ENCODE results near the gene ARHGAP31. TPM values are rescaled to one million over a fixed set of nuclear protein-coding genes. Genes with fewer than 3 reads are reported as not detected.
"Not testable (repeated sequence)": the region's sequence is repeated elsewhere in the genome, so short reads cannot be mapped to it uniquely, and the experiment has no call there.

Gene ARHGAP31
- total RNA-seq, 4 donors from 2014 or later: 40.0 to 78.9 (median 55.0) TPM

GRCh38 chr3:119367000-119367399, 72.8 kb downstream of the ARHGAP31 start:
- H3K4me1 ChIP-seq: peaks cover 33 to 56% of the 10 kb centered on the region in 2 donors
- H3K36me3 ChIP-seq: peaks cover 0 to 3% of the 10 kb centered on the region in 2 donors
- peak; percentile 49 to 60 for DNase-seq
- H3K27ac ChIP-seq: peak overlapping the region; percentile 24 to 65 (median 28)
- no peak for TF ChIP-seq POLR2A (IDR thresholded peaks at IDR 0.05)
- no peak for TF ChIP-seq CTCF (IDR thresholded peaks at IDR 0.05)
- 68 to 70% methylated on average over 2 of the region's 2 CpGs for WGBS, 2 donors
- no peak overlapping the region for H3K4me3 ChIP-seq (replicated peaks in 1 of 3)
- H3K9me3 ChIP-seq: no peaks in the 10 kb centered on the region
- H3K27me3 ChIP-seq: no peaks in the 10 kb centered on the region
- intact Hi-C loops (cut with DNase I): no loop called here

- peak overlapping the region in 2 of 3 donors; percentile 10 to 36 for H3K27ac ChIP-seq
- peak; percentile 43 to 47 for DNase-seq
- no peak for TF ChIP-seq POLR2A (IDR thresholded peaks at IDR 0.05)
- TF ChIP-seq CTCF (IDR thresholded peaks at IDR 0.05): no peak
- peaks cover 0 to 3% of the 10 kb centered on the region in 2 donors for H3K36me3 ChIP-seq
- intact Hi-C loops (cut with DNase I): no loop called here
- no peaks in the 10 kb centered on the region for H3K9me3 ChIP-seq
- H3K27me3 ChIP-seq: no peaks in the 10 kb centered on the region
- H3K4me1 ChIP-seq: peaks cover 27 to 45% of the 10 kb centered on the region in 2 donors
- no peak overlapping the region for H3K4me3 ChIP-seq (replicated peaks in 1 of 3)
- 40 to 50% methylated on average over 4 of the region's 4 CpGs for WGBS, 2 donors
Measured at GRCh38 chr3:119368298-119368697, 74.1 kb downstream of the ARHGAP31 start.

GRCh38 chr3:119371786-119372185, 77.6 kb downstream of the ARHGAP31 start:
- DNase-seq; H3K27me3 ChIP-seq; intact Hi-C loops (cut with DNase I); H3K9me3 ChIP-seq; H3K36me3 ChIP-seq; H3K4me3 ChIP-seq (replicated peaks in 1 of 3); H3K27ac ChIP-seq: not testable (repeated sequence)
- peaks cover 20 to 22% of the 10 kb centered on the region in 2 donors for H3K4me1 ChIP-seq
- 98% methylated on average over 6 of the region's 6 CpGs for WGBS, 2 donors

GRCh38 chr3:119375106-119375505, 80.9 kb downstream of the ARHGAP31 start:
- no peak for TF ChIP-seq POLR2A (IDR thresholded peaks at IDR 0.05)
- no peak for TF ChIP-seq CTCF (IDR thresholded peaks at IDR 0.05)
- no peak overlapping the region for H3K4me3 ChIP-seq (replicated peaks in 1 of 3)
- no peak for DNase-seq
- intact Hi-C loops (cut with DNase I): no loop called here
- no peaks in the 10 kb centered on the region for H3K4me1 ChIP-seq
- no peaks in the 10 kb centered on the region for H3K27me3 ChIP-seq
- H3K9me3 ChIP-seq: no peaks in the 10 kb centered on the region
- no peaks in the 10 kb centered on the region for H3K36me3 ChIP-seq
- no peak overlapping the region for H3K27ac ChIP-seq
- 92 to 93% methylated on average over 7 of the region's 7 CpGs for WGBS, 2 donors

- Histone ChIP-seq H3K9me3 (no peaks in the 10 kb centered on the region), H3K4me3 (replicated peaks in 1 of 3) (no peak overlapping the region), H3K36me3 (no peaks in the 10 kb centered on the region), H3K27me3 (no peaks in the 10 kb centered on the region), H3K27ac (no peak overlapping the region), H3K4me1 (no peaks in the 10 kb centered on the region)
- WGBS, 2 donors: 96 to 97% methylated on average over 4 of the region's 4 CpGs
- DNase-seq: no peak
- intact Hi-C loops (cut with DNase I): no loop called here
- TF ChIP-seq CTCF (IDR thresholded peaks at IDR 0.05) (no peak), POLR2A (IDR thresholded peaks at IDR 0.05) (no peak)
Measured at GRCh38 chr3:119375510-119375909, 81.3 kb downstream of the ARHGAP31 start.

- DNase-seq: no peak
- Histone ChIP-seq H3K4me3 (replicated peaks in 1 of 3) (no peak overlapping the region), H3K27ac (no peak overlapping the region), H3K36me3 (no peaks in the 10 kb centered on the region), H3K27me3 (no peaks in the 10 kb centered on the region), H3K4me1 (no peaks in the 10 kb centered on the region), H3K9me3 (no peaks in the 10 kb centered on the region)
- intact Hi-C loops (cut with DNase I): no loop called here
- TF ChIP-seq CTCF (IDR thresholded peaks at IDR 0.05) (no peak), POLR2A (IDR thresholded peaks at IDR 0.05) (no peak)
- 85 to 90% methylated on average over 1 of the region's 1 CpG for WGBS, 2 donors
Measured at GRCh38 chr3:119376758-119377157, 82.6 kb downstream of the ARHGAP31 start.
